NCI-H1105 (cell line): ENCODE data around the gene NOVA2.

Experiments
- DNase-seq: peaks from one replicate; lab custom pipeline; 2025; lab: John Stamatoyannopoulos, UW

Gene NOVA2

GRCh38 chr19:45960595-45961235 lies 12.9 kb downstream of the NOVA2 start:
- peak; percentile 21 for DNase-seq

GRCh38 chr19:45959517-45960025 lies 14.1 kb downstream of the NOVA2 start:
- DNase-seq, result no peak

GRCh38 chr19:45958769-45959516 lies 14.7 kb downstream of the NOVA2 start:
- no peak for DNase-seq

GRCh38 chr19:45958320-45958719 lies 15.3 kb downstream of the NOVA2 start:
- DNase-seq, result no peak

GRCh38 chr19:45955905-45956608 lies 17.6 kb downstream of the NOVA2 start:
- DNase-seq, result no peak

GRCh38 chr19:45954156-45954555 lies 19.5 kb downstream of the NOVA2 start:
- no peak for DNase-seq

GRCh38 chr19:45953676-45954075 lies 20.0 kb downstream of the NOVA2 start:
- no peak for DNase-seq

- DNase-seq, result no peak
Observed at GRCh38 chr19:45952686-45953505, 20.8 kb downstream of the NOVA2 start.

GRCh38 chr19:45952341-45952685 lies 21.4 kb downstream of the NOVA2 start:
- DNase-seq, result no peak

GRCh38 chr19:45947926-45948325 lies 25.7 kb downstream of the NOVA2 start:
- DNase-seq, result no peak

GRCh38 chr19:45940515-45940805 lies 33.2 kb downstream of the NOVA2 start:
- no peak for DNase-seq

GRCh38 chr19:45939792-45940514 lies 33.7 kb downstream of the NOVA2 start:
- DNase-seq, result no peak

- DNase-seq, result no peak
Observed at GRCh38 chr19:45938733-45939319, 34.8 kb downstream of the NOVA2 start.

- DNase-seq, result no peak
Observed at GRCh38 chr19:45935267-45935666, 38.4 kb downstream of the NOVA2 start.

GRCh38 chr19:45934551-45935230 lies 39.0 kb downstream of the NOVA2 start:
- DNase-seq, result no peak

GRCh38 chr19:45933759-45934158 lies 39.9 kb downstream of the NOVA2 start:
- DNase-seq, result no peak

- no peak for DNase-seq
Observed at GRCh38 chr19:45931055-45931454, 42.6 kb downstream of the NOVA2 start.

- no peak for DNase-seq
Observed at GRCh38 chr19:45929247-45929646, 44.4 kb downstream of the NOVA2 start.

- DNase-seq, result peak; percentile 98
Observed at GRCh38 chr19:45927565-45928261, 46.0 kb downstream of the NOVA2 start.

- no peak for DNase-seq
Observed at GRCh38 chr19:45924891-45925447, 48.7 kb downstream of the NOVA2 start.
